ENCODE results near the gene LHFPL4.

LHFPL4 gene

GRCh38 chr3:9473496-9474065 lies 80.0 kb downstream of the LHFPL4 start:
- DNase-seq (ENCODE audit: low read depth in 2 of 2) = no peak

- no peak for DNase-seq (ENCODE audit: low read depth in 2 of 2)
Observed at GRCh38 chr3:9469986-9470385, 83.6 kb downstream of the LHFPL4 start.

GRCh38 chr3:9468460-9468859 lies 85.2 kb downstream of the LHFPL4 start:
- no peak for DNase-seq (ENCODE audit: low read depth in 2 of 2)

- no peak for DNase-seq (ENCODE audit: low read depth in 2 of 2)
Observed at GRCh38 chr3:9467451-9467850, 86.2 kb downstream of the LHFPL4 start.

- no peak for DNase-seq (ENCODE audit: low read depth in 2 of 2)
Observed at GRCh38 chr3:9455596-9456131, 98.0 kb downstream of the LHFPL4 start.

GRCh38 chr3:9452417-9452816 lies 101.2 kb downstream of the LHFPL4 start:
- DNase-seq (ENCODE audit: low read depth in 2 of 2) = no peak

- DNase-seq (ENCODE audit: low read depth in 2 of 2) = no peak
Observed at GRCh38 chr3:9450991-9451390, 102.6 kb downstream of the LHFPL4 start.

GRCh38 chr3:9450126-9450525 lies 103.5 kb downstream of the LHFPL4 start:
- DNase-seq (ENCODE audit: low read depth in 2 of 2) = no peak

GRCh38 chr3:9448643-9449042 lies 105.0 kb downstream of the LHFPL4 start:
- no peak for DNase-seq (ENCODE audit: low read depth in 2 of 2)

All from stimulated activated CD8-positive, alpha-beta memory T cell treated with anti-CD3 and anti-CD28 coated beads, Interleukin-7, amount 100 ng/mL, for 1 hour (primary cell).